NCI-H2107 treated with DMSO at 0.1 percent for 48 hours (cell line): ENCODE data around the gene TNFAIP3.
"Not testable (repeated sequence)": the region's sequence is repeated elsewhere in the genome, so short reads cannot be mapped to it uniquely, and the experiment has no call there.

Experiments used
- DNase-seq: peaks from one replicate; lab custom pipeline; 2025; ENCODE audit not compliant: unreplicated experiment; lab: John Stamatoyannopoulos, UW

TNFAIP3 gene

DNA sequence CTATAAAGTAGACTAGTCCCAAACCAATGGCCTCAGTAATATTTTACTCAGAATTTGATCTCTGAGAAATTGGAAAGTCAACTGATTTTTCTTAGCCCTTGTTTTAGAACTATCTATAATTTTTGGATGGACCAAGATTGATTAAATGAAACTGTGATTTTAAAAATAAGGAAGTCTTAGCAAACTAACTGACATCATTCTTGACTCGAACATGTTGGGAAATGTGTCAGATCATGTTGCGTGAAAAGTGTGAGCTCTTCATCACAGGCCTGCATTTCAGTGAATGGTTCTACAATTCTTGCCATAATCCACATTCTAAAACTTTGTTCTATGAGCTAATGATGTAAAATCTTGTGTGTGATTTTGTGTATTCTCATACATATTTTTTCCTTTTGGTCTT lies 11.0 kb downstream of the TNFAIP3 start:
- no peak for DNase-seq

- no peak for DNase-seq
Observed at GRCh38 chr6:137878486-137879285, 11.6 kb downstream of the TNFAIP3 start.

DNA sequence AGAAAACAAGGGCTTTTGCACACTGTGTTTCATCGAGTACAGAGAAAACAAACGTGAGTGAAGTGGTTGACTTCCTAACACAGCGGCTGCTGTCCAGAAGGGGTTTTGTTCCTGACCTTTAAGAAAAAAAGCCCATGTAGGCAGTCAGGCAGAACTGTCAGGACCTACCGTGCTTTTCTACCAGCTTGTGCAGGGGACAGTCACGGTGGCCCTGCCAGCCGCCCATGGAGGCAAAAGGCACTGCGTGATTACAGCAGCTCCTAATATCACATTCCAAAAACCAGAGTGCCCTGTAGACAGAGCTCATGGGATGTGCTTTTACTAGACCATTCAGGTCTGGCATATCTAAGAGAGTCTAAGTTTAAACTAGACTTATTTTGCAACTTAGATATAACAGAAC lies 12.2 kb downstream of the TNFAIP3 start:
- DNase-seq: no peak

DNA sequence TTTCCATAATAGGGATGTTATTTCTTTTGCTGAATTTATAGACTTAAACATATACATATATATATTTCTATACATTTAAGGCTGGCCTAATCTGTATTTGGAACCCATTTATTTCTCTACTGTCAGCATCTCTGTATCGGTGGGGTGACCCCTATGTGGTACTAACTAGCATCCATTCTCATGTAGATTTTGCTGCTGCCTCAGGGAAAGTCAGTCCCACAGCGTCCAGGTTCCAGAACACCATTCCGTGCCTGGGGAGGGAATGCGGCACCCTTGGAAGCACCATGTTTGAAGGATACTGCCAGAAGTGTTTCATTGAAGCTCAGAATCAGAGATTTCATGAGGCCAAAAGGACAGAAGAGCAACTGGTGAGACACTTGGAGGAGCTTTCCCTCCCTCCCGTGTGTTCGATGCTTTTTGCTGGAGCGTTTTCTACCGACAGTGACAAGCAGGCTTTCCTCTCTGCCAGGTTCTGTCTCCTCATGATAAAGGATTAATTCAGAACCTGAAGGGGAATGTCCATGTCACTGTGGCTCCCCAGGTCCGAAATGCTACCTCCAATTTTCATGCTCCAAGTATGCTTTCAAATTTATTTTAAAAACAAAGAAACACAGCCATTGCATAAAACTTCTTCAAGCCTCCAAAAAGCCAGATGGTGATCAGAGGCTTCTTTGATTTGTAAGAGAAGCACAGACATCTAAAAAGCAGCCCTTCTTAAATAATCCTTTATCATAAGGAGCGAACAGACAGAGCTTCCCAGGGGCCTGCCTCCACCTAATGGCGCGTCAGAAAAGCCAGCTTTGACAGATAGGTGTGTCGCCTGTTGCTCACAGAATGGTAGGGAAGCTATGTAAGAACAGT lies 13.1 kb downstream of the TNFAIP3 start:
- no peak for DNase-seq

GRCh38 chr6:137880746-137881521 lies 13.9 kb downstream of the TNFAIP3 start:
- no peak for DNase-seq

DNA sequence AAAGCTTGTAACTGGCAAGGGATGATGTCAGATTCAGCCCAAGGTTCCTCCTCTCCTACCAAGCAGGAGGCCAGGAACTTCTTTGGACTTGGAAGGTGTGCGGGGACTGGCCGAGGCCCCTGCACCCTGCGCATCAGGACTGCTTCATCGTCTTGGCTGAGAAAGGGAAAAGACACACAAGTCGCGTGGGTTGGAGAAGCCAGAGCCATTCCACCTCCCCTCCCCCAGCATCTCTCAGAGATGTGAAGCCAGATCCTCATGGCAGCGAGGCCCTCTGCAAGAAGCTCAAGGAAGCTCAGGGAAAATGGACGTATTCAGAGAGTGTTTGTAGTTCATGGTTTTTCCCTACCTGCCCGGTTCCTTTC lies 14.4 kb downstream of the TNFAIP3 start:
- DNase-seq: no peak

DNA sequence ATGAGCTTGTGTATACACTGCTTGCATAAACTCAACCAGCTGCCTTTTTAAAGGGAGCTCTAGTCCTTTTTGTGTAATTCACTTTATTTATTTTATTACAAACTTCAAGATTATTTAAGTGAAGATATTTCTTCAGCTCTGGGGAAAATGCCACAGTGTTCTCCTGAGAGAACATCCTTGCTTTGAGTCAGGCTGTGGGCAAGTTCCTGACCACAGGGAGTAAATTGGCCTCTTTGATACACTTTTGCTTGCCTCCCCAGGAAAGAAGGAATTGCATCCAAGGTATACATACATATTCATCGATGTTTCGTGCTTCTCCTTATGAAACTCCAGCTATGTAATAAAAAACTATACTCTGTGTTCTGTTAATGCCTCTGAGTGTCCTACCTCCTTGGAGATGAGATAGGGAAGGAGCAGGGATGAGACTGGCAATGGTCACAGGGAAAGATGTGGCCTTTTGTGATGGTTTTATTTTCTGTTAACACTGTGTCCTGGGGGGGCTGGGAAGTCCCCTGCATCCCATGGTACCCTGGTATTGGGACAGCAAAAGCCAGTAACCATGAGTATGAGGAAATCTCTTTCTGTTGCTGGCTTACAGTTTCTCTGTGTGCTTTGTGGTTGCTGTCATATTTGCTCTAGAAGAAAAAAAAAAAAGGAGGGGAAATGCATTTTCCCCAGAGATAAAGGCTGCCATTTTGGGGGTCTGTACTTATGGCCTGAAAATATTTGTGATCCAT lies 15.3 kb downstream of the TNFAIP3 start:
- no peak for DNase-seq

DNA sequence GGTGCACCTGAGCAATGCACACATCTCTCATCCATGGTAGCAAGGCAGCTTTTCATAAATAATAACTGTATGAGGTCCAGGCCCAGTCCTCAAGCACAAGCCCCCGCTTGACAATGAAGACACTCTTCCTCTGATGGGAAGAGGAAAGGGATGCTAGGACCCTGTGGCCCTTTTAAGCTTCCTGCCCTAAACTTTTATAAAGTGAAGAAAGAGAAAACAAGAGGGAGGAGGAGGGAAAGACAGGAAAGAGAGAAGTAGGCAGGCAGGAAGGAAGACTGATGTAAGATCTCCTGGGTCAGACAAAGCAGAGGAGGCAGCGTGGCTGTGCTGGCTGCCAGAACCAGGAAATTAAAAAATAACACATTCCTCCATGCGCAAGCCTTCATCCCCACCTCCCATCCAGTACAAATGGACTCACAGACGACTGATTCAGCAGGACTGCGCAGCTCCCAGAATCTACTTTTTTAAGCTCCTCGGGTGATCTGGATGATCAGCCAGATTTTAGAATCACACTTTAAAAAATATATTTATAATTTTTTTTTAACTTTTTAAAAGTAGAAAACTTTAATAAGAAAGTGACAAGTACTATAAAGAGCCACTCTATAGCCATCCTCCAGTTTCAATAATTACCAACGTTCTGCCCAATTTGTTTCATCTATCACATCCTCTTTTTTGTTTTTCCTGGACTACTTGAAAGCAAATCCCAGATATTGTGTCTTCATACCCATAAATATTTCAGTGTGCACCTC lies 16.5 kb downstream of the TNFAIP3 start:
- no peak for DNase-seq

- DNase-seq: no peak
Observed at GRCh38 chr6:137884149-137884909, 17.3 kb downstream of the TNFAIP3 start.

GRCh38 chr6:137884910-137885229 lies 17.8 kb downstream of the TNFAIP3 start:
- not testable (repeated sequence) for DNase-seq

- not testable (repeated sequence) for DNase-seq
Observed at GRCh38 chr6:137886226-137886625, 19.2 kb downstream of the TNFAIP3 start.

DNA sequence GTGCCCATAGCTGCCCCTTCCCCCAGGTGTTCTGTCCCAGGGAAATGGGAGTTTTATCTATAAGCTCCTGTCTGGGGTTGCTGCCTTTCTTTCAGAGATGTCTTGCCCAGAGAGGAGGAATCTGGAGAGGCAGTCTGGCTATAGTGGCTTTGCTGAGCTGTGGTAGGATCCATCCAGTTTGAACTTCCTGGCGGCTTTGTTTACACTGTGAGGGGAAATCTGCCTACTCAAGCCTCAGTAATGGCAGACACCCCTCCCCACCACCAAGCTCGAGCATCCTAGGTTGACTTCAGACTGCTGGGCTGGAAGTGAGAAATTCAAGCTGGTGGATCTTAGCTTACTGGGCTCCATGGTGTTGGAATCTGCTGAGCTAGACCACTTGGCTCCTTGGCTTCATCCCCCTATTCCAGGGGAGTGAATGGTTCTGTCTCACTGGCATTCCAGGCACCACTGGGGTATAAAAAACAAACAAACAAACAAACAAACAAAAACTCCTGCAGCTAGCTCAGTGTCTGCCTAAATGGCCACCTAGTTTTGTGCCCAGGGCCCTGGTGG lies 24.0 kb downstream of the TNFAIP3 start:
- DNase-seq: no peak

- no peak for DNase-seq
Observed at GRCh38 chr6:137892271-137892708, 25.2 kb downstream of the TNFAIP3 start.

DNA sequence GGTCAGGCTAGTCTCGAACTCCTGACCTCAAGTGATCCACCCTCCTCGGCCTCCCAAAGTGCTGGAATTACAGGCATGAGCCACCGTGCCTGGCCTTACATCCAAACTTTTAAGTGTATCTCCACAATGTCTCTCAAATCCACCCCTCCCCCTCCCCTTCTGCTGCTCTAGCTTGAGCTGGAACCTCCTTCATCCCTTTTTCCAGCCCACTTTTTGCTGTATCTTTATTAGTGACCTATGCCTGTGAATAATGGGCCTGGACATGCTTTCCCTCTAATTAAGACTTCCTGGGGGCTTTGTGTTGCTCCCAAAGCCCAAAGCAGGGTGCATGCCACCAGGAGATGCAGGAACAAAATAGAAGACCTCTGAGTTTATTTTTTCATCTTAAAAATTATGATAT lies 26.1 kb downstream of the TNFAIP3 start:
- DNase-seq: no peak

GRCh38 chr6:137893726-137894125 lies 26.7 kb downstream of the TNFAIP3 start:
- no peak for DNase-seq

GRCh38 chr6:137894378-137894777 lies 27.3 kb downstream of the TNFAIP3 start:
- DNase-seq: not testable (repeated sequence)

DNA sequence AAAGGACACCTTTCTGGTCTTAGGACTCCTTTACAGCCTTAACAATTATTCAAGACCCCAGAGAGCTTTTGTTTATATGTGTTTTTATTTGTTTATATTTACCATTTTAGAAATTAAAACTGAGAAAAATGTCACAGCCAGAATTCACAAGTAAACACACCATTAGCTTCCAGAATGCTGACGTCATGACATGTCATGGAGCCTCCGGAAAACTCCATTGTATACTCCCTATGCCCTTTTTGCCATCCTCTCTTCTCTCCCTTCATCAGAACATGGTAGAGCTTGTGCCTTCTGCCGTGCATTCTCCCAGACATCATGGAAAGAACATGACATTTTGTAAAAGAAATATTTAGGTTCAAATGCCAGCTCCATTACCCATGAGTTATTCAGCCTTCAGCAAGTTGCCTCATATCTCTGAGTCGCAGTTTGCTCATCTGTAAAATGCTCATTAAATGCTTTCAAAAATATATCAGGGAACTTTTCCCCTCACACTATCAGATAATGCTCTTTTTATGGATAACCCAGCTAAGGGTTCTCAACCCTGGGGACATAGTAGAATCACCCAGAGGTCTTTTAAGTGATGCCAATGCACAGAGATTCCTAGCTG lies 27.8 kb downstream of the TNFAIP3 start:
- no peak for DNase-seq

DNA sequence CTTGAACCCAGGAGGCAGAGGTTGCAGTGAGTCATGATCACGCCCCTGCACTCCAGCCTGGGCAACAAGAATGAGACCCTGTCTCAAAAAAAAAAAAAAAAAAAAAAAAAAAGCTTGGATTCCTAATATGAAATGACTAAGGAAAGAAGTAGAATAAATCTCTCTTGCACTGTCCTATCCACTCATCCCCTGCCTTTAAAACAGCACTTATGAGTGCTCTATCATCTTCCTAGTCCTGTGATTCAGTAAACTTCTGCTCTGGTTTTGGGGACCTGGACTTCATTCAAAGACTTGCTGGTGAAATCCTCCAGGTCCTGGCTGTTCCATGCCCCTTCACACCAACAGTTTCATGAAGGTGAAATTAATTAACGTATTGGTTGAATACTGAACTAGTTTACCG lies 29.6 kb downstream of the TNFAIP3 start:
- DNase-seq: no peak

DNA sequence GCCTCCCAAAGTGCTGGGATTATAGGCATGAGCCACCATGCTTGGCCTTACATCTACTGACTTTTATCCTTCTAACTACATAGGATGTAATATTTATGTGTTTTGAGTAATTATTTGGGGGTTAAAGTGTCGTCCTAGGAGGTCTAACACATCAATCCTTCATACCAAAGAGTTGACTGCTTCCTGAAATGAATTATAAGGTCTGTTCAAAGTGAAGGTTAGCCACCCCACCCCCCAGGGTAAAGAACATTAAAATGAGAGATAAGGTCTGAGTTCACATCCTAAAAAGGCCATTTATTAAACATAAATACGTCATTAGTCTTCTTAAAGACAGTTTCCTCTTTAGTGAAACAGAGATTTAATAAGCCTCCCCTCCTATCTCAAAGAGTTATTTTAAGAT lies 33.8 kb downstream of the TNFAIP3 start:
- DNase-seq: no peak
